Activated effector memory CD4-positive, alpha-beta T cell treated with Interleukin-2 at 50 U/mL for 16 hours (primary cell): ENCODE measurements around the gene OPRL1.
"Not testable (repeated sequence)": the region's sequence is repeated elsewhere in the genome, so short reads cannot be mapped to it uniquely, and the experiment has no call there.

Source experiments
- DNase-seq: peaks from one replicate; pipeline ENCODE4 v3.0.0-alpha.2; 2020

Gene OPRL1

GRCh38 chr20:64105846-64106434 lies 26.1 kb downstream of the OPRL1 start:
- no peak for DNase-seq

- DNase-seq: no peak
Measured at GRCh38 chr20:64106435-64106961, 26.6 kb downstream of the OPRL1 start.

GRCh38 chr20:64106981-64107735 lies 27.3 kb downstream of the OPRL1 start, which contains the start of gene NPBWR2:
TSS of gene NPBWR2 (minus strand) at chr20:64107565. CDS start at chr20:64106831, 734 bp downstream.
- no peak for DNase-seq

- DNase-seq: no peak
Measured at GRCh38 chr20:64107736-64108457, 28.0 kb downstream of the OPRL1 start.

GRCh38 chr20:64108731-64109681 lies 29.1 kb downstream of the OPRL1 start:
- no peak for DNase-seq

GRCh38 chr20:64109831-64110391 lies 30.0 kb downstream of the OPRL1 start:
- DNase-seq: no peak

- DNase-seq: no peak
Measured at GRCh38 chr20:64110411-64111068, 30.7 kb downstream of the OPRL1 start.

GRCh38 chr20:64111841-64112641 lies 32.2 kb downstream of the OPRL1 start:
- DNase-seq: no peak

GRCh38 chr20:64112691-64113443 lies 33.0 kb downstream of the OPRL1 start:
- DNase-seq: no peak

- no peak for DNase-seq
Measured at GRCh38 chr20:64113444-64113775, 33.5 kb downstream of the OPRL1 start.

- no peak for DNase-seq
Measured at GRCh38 chr20:64113796-64114355, 34.0 kb downstream of the OPRL1 start.

GRCh38 chr20:64114356-64114971 lies 34.6 kb downstream of the OPRL1 start:
- DNase-seq: no peak

GRCh38 chr20:64115171-64115911 lies 35.5 kb downstream of the OPRL1 start:
- no peak for DNase-seq

GRCh38 chr20:64116016-64116415 lies 36.1 kb downstream of the OPRL1 start:
- DNase-seq: no peak

- DNase-seq: no peak
Measured at GRCh38 chr20:64116541-64117431, 36.9 kb downstream of the OPRL1 start.

GRCh38 chr20:64117432-64117777 lies 37.5 kb downstream of the OPRL1 start:
- not testable (repeated sequence) for DNase-seq

GRCh38 chr20:64119301-64119680 lies 39.4 kb downstream of the OPRL1 start:
- DNase-seq: no peak
